HL-60 (cell line): ENCODE results near the gene ADGRL2.

Experiments used
- DNase-seq, 2 experiments: peaks; one replicate each; pipeline ENCODE4 v3.0.0-alpha.2; 2010 to 2020; ENCODE audit warnings: low read depth in 1 of 2, low spot score in 1 of 2
- H3K27ac ChIP-seq: fragments of 250-450 bp; sonication (Bioruptor Pico); replicated peaks from 2 replicates; pipeline ENCODE4 v1.5.1; 2020; ENCODE audit warnings: mild to moderate bottlenecking, moderate library complexity
- H3K27me3 ChIP-seq: fragments of 250-450 bp; sonication (Bioruptor Pico); 2 replicates; pipeline ENCODE4 v1.5.1; 2021; ENCODE audit warnings: mild to moderate bottlenecking, moderate library complexity; ENCODE audit not compliant: insufficient read depth, poor library complexity, severe bottlenecking
- H3K4me3 ChIP-seq: replicated peaks from 2 replicates; pipeline ENCODE4 v1.5.1; 2011; ENCODE audit warnings: mild to moderate bottlenecking, control low read depth, low read length; ENCODE audit not compliant: insufficient read depth
- GABPA ChIP-seq: IDR thresholded peaks from 2 replicates; pipeline ENCODE4 v1.6.1; 2012; ENCODE audit warnings: low read depth
- POLR2AphosphoS5 ChIP-seq: IDR thresholded peaks from 2 replicates; pipeline ENCODE4 v1.6.1; 2012; ENCODE audit warnings: low read depth
- SPI1 ChIP-seq: IDR thresholded peaks from 2 replicates; pipeline ENCODE4 v1.6.1; 2012; ENCODE audit warnings: low read depth, mild to moderate bottlenecking, borderline replicate concordance
- TF ChIP-seq, protein P1 (sequence below): IDR thresholded peaks from one replicate; pipeline ENCODE4 v1.5.1; 2011; ENCODE audit warnings: low read length, control low read depth, inconsistent platforms; ENCODE audit not compliant: insufficient read depth
- TF ChIP-seq, protein P2 (sequence below): IDR thresholded peaks from 2 replicates; pipeline ENCODE4 v1.6.1; 2012; ENCODE audit warnings: low read depth; ENCODE audit not compliant: insufficient replicate concordance

ADGRL2 gene

DNA sequence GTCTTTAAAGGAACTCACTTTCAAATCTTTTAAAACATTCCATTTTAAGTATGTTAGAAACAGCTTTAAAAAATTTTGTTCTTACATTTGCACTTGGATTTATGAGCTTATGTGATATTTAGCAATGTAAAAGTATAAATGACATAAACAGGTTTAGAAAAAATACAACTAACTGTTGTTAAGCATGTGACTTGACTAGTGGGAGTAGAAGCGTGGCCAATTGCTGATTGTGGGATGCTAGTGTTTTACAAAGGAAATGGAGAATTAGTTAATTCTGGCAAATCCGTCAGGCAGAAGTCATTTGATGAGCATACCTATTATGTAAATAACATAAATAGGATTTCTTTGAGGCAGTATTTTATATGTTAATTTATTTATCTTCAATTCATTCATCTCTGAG lies 175.8 kb downstream of the ADGRL2 start:
- TF ChIP-seq, protein P1, sequence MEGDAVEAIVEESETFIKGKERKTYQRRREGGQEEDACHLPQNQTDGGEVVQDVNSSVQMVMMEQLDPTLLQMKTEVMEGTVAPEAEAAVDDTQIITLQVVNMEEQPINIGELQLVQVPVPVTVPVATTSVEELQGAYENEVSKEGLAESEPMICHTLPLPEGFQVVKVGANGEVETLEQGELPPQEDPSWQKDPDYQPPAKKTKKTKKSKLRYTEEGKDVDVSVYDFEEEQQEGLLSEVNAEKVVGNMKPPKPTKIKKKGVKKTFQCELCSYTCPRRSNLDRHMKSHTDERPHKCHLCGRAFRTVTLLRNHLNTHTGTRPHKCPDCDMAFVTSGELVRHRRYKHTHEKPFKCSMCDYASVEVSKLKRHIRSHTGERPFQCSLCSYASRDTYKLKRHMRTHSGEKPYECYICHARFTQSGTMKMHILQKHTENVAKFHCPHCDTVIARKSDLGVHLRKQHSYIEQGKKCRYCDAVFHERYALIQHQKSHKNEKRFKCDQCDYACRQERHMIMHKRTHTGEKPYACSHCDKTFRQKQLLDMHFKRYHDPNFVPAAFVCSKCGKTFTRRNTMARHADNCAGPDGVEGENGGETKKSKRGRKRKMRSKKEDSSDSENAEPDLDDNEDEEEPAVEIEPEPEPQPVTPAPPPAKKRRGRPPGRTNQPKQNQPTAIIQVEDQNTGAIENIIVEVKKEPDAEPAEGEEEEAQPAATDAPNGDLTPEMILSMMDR: no peak
- TF ChIP-seq POLR2AphosphoS5 (no peak), GABPA (no peak), SPI1 (no peak)
- TF ChIP-seq, protein P2, sequence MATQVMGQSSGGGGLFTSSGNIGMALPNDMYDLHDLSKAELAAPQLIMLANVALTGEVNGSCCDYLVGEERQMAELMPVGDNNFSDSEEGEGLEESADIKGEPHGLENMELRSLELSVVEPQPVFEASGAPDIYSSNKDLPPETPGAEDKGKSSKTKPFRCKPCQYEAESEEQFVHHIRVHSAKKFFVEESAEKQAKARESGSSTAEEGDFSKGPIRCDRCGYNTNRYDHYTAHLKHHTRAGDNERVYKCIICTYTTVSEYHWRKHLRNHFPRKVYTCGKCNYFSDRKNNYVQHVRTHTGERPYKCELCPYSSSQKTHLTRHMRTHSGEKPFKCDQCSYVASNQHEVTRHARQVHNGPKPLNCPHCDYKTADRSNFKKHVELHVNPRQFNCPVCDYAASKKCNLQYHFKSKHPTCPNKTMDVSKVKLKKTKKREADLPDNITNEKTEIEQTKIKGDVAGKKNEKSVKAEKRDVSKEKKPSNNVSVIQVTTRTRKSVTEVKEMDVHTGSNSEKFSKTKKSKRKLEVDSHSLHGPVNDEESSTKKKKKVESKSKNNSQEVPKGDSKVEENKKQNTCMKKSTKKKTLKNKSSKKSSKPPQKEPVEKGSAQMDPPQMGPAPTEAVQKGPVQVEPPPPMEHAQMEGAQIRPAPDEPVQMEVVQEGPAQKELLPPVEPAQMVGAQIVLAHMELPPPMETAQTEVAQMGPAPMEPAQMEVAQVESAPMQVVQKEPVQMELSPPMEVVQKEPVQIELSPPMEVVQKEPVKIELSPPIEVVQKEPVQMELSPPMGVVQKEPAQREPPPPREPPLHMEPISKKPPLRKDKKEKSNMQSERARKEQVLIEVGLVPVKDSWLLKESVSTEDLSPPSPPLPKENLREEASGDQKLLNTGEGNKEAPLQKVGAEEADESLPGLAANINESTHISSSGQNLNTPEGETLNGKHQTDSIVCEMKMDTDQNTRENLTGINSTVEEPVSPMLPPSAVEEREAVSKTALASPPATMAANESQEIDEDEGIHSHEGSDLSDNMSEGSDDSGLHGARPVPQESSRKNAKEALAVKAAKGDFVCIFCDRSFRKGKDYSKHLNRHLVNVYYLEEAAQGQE: no peak
- Histone ChIP-seq H3K4me3 (no peak overlapping the region), H3K27ac (no peak overlapping the region), H3K27me3 (no peaks in the 10 kb centered on the region)
- no peak for DNase-seq

DNA sequence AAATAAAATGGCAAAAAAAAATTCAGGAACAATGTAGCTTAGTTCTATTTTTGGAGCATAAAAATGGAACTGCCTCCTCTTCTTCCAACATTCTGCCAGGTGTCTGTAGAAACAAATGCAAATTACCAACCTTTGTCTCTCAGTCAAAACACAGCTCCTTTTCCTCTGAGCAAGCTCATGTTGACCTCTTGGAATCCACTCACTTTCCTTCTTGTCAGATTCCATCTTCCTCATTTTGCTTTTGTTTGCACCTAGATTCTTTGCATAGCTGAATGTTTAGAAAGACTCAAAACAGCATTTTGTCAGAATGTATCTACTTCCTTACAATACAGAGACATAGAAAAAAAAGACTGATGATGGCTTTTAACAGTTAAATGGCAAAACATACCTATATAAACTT lies 178.2 kb downstream of the ADGRL2 start:
- DNase-seq: no peak
- Histone ChIP-seq H3K27ac (no peak overlapping the region), H3K27me3 (no peaks in the 10 kb centered on the region), H3K4me3 (no peak overlapping the region)
- TF ChIP-seq POLR2AphosphoS5 (no peak), SPI1 (no peak), GABPA (no peak)
- TF ChIP-seq, protein P2: no peak
- TF ChIP-seq, protein P1: no peak

DNA sequence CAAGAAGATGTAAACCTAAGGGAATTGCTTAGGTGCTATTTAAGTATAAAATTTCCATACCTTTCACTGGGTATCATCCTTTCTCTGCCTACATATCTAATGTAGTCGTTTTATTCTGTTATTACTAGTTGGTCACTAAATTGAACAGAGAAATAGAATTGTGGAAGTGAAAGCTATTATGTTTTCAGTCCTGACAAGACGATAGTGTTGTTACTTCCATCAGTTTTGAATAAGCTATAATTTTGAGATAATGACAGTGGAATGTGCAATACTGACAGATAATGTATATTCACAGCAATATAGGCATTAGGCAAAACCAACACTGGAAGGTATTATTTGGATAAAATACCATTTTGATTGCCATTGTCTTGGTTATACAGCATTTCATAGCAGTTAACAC lies 181.8 kb downstream of the ADGRL2 start:
- H3K27me3 ChIP-seq: no peaks in the 10 kb centered on the region
- no peak overlapping the region for H3K4me3 ChIP-seq
- H3K27ac ChIP-seq: no peak overlapping the region
- DNase-seq: no peak
- TF ChIP-seq, protein P1: no peak
- TF ChIP-seq, protein P2: no peak
- TF ChIP-seq POLR2AphosphoS5 (no peak), SPI1 (no peak), GABPA (no peak)
